ENCODE results near the gene SCAMP2. TPM values are rescaled to one million over a fixed set of nuclear protein-coding genes. Genes with fewer than 3 reads are reported as not detected.

Gene SCAMP2
- total RNA-seq, 1 experiment from 2014 or later: 38.0 TPM

DNA sequence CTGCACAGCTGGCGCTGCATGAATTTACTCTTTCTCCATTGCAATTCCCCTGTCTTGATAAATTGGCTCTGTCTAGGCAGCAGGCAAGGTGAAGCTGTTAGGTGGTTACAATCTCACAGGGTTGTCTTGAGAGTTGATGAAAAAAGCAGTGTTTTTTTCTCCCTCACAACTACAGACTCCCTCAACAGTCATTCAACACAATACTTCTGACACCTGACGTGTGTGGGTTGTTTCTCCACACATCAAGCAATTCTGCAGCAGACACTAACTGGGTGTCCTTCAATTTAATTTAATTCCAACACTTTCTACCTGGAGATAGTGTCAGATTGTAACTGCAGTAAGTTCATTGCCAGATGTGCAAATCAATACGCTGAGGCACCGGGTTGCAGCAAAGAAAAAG, 5.1 kb upstream of the SCAMP2 start:
- Mint-ChIP-seq H3K9me3 (peaks cover 6% of the 10 kb centered on the region), H3K27ac (no peak overlapping the region), H3K27me3 (ENCODE audit: low read depth) (peaks cover 7% of the 10 kb centered on the region), H3K4me1 (no peaks in the 10 kb centered on the region), H3K4me3 (no peak overlapping the region), H3K36me3 (peaks cover 5% of the 10 kb centered on the region; the same call in 1 of the 2 replicates)
- TF ChIP-seq ZNF416 (CRISPR knock-in tag; IDR thresholded peaks at IDR 0.05) (no peak), ESRRA (CRISPR knock-in tag; IDR thresholded peaks at IDR 0.05; ENCODE audit: borderline replicate concordance) (no peak), OVOL2 (CRISPR knock-in tag; IDR thresholded peaks at IDR 0.05; ENCODE audit: borderline replicate concordance) (no peak), FOXP1 (CRISPR knock-in tag; IDR thresholded peaks at IDR 0.05; ENCODE audit: borderline replicate concordance) (no peak), NFYB (CRISPR knock-in tag; conservative IDR thresholded peaks at IDR 0.05; ENCODE audit: low read depth) (no peak), NFATC4 (CRISPR knock-in tag; IDR thresholded peaks at IDR 0.05) (no peak), ETV6 (CRISPR knock-in tag; IDR thresholded peaks at IDR 0.05) (no peak), NR1H2 (CRISPR knock-in tag; IDR thresholded peaks at IDR 0.05) (no peak), ZNF396 (CRISPR knock-in tag; IDR thresholded peaks at IDR 0.05; ENCODE audit: borderline replicate concordance) (no peak)
- TF ChIP-seq, protein P1, sequence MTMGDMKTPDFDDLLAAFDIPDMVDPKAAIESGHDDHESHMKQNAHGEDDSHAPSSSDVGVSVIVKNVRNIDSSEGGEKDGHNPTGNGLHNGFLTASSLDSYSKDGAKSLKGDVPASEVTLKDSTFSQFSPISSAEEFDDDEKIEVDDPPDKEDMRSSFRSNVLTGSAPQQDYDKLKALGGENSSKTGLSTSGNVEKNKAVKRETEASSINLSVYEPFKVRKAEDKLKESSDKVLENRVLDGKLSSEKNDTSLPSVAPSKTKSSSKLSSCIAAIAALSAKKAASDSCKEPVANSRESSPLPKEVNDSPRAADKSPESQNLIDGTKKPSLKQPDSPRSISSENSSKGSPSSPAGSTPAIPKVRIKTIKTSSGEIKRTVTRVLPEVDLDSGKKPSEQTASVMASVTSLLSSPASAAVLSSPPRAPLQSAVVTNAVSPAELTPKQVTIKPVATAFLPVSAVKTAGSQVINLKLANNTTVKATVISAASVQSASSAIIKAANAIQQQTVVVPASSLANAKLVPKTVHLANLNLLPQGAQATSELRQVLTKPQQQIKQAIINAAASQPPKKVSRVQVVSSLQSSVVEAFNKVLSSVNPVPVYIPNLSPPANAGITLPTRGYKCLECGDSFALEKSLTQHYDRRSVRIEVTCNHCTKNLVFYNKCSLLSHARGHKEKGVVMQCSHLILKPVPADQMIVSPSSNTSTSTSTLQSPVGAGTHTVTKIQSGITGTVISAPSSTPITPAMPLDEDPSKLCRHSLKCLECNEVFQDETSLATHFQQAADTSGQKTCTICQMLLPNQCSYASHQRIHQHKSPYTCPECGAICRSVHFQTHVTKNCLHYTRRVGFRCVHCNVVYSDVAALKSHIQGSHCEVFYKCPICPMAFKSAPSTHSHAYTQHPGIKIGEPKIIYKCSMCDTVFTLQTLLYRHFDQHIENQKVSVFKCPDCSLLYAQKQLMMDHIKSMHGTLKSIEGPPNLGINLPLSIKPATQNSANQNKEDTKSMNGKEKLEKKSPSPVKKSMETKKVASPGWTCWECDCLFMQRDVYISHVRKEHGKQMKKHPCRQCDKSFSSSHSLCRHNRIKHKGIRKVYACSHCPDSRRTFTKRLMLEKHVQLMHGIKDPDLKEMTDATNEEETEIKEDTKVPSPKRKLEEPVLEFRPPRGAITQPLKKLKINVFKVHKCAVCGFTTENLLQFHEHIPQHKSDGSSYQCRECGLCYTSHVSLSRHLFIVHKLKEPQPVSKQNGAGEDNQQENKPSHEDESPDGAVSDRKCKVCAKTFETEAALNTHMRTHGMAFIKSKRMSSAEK (CRISPR knock-in tag; IDR thresholded peaks at IDR 0.05; ENCODE audit: borderline replicate concordance): no peak
- ChIA-PET CTCF (interaction anchor here (0.7 to 1.9 kb wide), 2 partner anchors 14 to 23 kb away, joined by 3 to 11 read pairs; no protein-coding TSS in a partner anchor), POLR2A (interaction anchor here (0.7 kb wide), 1 partner anchor 79 kb away, joined by 6 read pairs; no protein-coding TSS in a partner anchor)
- no peak for DNase-seq (ENCODE audit: low spot score)
- no peak for ATAC-seq

DNA sequence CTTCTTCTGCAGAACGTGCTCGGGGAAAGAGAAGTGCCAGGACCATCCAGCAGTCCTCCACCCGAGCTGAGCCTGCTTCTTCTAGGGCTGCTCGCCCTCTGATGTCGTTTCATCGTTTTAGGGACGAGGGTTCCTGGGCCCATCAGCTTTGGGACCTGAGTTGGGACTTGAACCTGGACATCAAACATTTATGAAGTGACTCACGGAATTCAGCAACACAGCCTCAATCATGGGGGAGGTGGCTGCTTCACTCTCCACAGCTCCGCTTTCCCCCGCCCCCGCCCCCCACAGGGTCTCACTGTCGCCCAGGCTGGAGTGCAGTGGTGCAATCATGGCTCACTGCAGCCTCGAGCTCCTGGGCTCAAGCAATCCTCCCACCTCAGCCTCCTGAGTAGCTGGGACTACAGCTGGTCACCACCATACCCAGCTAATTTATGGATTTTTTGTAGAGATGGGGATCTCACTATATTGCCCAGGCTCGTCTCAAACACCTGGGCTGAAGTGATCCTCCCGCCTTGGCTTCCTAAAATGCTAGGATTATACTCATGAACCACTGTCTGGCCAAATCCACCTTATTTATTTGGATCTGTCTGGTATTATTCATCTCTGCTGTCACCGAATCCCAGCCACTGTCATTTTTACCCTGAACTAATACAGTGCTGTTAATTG, 725 bp upstream of the SCAMP2 start:
- ATAC-seq (peak; percentile 12), DNase-seq (ENCODE audit: low spot score) (peak; percentile 37)
- Mint-ChIP-seq H3K9me3 (no peaks in the 10 kb centered on the region), H3K27me3 (ENCODE audit: low read depth) (no peaks in the 10 kb centered on the region; the same call in 1 of the 2 replicates), H3K4me1 (peaks cover 20% of the 10 kb centered on the region), H3K4me3 (peak overlapping the region; percentile 93), H3K27ac (peak overlapping the region; percentile 81), H3K36me3 (0 out of 2 replicates have a peak, but pooled peaks cover 5% of the 10 kb centered on the region)
- CTCF ChIA-PET: interaction anchor here (0.8 to 1.2 kb wide), 3 partner anchors 15 to 96 kb away, joined by 3 read pairs; no protein-coding TSS in a partner anchor
- POLR2A ChIA-PET: interaction anchor here (0.9 to 1.1 kb wide), 3 partner anchors 28 to 114 kb away, joined by 3 read pairs; partner anchors contain the start of gene RPP25
- TF ChIP-seq, protein P2, sequence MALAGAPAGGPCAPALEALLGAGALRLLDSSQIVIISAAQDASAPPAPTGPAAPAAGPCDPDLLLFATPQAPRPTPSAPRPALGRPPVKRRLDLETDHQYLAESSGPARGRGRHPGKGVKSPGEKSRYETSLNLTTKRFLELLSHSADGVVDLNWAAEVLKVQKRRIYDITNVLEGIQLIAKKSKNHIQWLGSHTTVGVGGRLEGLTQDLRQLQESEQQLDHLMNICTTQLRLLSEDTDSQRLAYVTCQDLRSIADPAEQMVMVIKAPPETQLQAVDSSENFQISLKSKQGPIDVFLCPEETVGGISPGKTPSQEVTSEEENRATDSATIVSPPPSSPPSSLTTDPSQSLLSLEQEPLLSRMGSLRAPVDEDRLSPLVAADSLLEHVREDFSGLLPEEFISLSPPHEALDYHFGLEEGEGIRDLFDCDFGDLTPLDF (CRISPR knock-in tag; IDR thresholded peaks at IDR 0.05): no peak
- TF ChIP-seq ZNF121 (CRISPR knock-in tag; IDR thresholded peaks at IDR 0.05): peak; percentile 68

DNA sequence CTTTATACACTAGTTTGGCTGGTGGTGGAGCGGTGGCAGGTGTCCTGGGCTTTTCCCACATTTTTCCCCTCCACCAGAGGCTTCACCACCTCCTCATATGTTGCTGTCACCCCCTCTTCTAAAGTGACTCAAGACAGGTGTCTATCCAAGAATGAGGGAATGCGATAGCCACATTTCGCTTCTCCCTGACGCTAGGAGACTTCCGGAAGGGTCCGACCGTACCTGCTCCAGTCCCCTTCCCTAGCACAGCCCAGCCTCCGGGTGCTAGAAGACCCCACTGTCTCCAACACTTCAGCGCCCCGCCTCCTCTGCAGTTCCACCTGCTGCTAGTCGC, 496 bp downstream of the SCAMP2 start:
- Mint-ChIP-seq H3K27me3 (ENCODE audit: low read depth) (no peaks in the 10 kb centered on the region), H3K9me3 (peaks cover 6% of the 10 kb centered on the region), H3K36me3 (peaks cover 11% of the 10 kb centered on the region), H3K27ac (peak overlapping the region; percentile 93), H3K4me1 (peaks cover 20% of the 10 kb centered on the region), H3K4me3 (peak overlapping the region; percentile 93)
- DNase-seq (ENCODE audit: low spot score) (no peak), ATAC-seq (no peak)
- ChIA-PET CTCF (no interaction called here), POLR2A (interaction anchor here (0.6 kb wide), 1 partner anchor 129 kb away, joined by 3 read pairs; no protein-coding TSS in a partner anchor)
- TF ChIP-seq ZNF121 (CRISPR knock-in tag; IDR thresholded peaks at IDR 0.05): no peak
- TF ChIP-seq, protein P3, sequence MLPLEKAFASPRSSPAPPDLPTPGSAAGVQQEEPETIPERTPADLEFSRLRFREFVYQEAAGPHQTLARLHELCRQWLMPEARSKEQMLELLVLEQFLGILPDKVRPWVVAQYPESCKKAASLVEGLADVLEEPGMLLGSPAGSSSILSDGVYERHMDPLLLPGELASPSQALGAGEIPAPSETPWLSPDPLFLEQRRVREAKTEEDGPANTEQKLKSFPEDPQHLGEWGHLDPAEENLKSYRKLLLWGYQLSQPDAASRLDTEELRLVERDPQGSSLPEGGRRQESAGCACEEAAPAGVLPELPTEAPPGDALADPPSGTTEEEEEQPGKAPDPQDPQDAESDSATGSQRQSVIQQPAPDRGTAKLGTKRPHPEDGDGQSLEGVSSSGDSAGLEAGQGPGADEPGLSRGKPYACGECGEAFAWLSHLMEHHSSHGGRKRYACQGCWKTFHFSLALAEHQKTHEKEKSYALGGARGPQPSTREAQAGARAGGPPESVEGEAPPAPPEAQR (CRISPR knock-in tag; IDR thresholded peaks at IDR 0.05): no peak
- no peak for TF ChIP-seq ZNF138 (CRISPR knock-in tag; conservative IDR thresholded peaks at IDR 0.05)
- TF ChIP-seq FOXK1 (CRISPR knock-in tag; IDR thresholded peaks at IDR 0.05): no peak
- no peak for TF ChIP-seq FOXP1 (CRISPR knock-in tag; IDR thresholded peaks at IDR 0.05; ENCODE audit: borderline replicate concordance)
- TF ChIP-seq, protein P4, sequence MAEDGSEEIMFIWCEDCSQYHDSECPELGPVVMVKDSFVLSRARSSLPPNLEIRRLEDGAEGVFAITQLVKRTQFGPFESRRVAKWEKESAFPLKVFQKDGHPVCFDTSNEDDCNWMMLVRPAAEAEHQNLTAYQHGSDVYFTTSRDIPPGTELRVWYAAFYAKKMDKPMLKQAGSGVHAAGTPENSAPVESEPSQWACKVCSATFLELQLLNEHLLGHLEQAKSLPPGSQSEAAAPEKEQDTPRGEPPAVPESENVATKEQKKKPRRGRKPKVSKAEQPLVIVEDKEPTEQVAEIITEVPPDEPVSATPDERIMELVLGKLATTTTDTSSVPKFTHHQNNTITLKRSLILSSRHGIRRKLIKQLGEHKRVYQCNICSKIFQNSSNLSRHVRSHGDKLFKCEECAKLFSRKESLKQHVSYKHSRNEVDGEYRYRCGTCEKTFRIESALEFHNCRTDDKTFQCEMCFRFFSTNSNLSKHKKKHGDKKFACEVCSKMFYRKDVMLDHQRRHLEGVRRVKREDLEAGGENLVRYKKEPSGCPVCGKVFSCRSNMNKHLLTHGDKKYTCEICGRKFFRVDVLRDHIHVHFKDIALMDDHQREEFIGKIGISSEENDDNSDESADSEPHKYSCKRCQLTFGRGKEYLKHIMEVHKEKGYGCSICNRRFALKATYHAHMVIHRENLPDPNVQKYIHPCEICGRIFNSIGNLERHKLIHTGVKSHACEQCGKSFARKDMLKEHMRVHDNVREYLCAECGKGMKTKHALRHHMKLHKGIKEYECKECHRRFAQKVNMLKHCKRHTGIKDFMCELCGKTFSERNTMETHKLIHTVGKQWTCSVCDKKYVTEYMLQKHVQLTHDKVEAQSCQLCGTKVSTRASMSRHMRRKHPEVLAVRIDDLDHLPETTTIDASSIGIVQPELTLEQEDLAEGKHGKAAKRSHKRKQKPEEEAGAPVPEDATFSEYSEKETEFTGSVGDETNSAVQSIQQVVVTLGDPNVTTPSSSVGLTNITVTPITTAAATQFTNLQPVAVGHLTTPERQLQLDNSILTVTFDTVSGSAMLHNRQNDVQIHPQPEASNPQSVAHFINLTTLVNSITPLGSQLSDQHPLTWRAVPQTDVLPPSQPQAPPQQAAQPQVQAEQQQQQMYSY (CRISPR knock-in tag; IDR thresholded peaks at IDR 0.05): peak; percentile 70
- TF ChIP-seq, protein P5, sequence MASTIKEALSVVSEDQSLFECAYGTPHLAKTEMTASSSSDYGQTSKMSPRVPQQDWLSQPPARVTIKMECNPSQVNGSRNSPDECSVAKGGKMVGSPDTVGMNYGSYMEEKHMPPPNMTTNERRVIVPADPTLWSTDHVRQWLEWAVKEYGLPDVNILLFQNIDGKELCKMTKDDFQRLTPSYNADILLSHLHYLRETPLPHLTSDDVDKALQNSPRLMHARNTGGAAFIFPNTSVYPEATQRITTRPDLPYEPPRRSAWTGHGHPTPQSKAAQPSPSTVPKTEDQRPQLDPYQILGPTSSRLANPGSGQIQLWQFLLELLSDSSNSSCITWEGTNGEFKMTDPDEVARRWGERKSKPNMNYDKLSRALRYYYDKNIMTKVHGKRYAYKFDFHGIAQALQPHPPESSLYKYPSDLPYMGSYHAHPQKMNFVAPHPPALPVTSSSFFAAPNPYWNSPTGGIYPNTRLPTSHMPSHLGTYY (CRISPR knock-in tag; IDR thresholded peaks at IDR 0.05): no peak
- no peak for TF ChIP-seq ZNF416 (CRISPR knock-in tag; IDR thresholded peaks at IDR 0.05)

All from WTC11 (cell line).